ENCODE measurements around the gene FXYD6.

- TF ChIP-seq POLR2A (IDR thresholded peaks at IDR 0.05) (no peak), POLR2AphosphoS5 (IDR thresholded peaks at IDR 0.05) (no peak)
These were observed 13.7 kb downstream of the FXYD6 start for GRCh38 chr11:117862753-117863152.

Measured in stomach (tissue), 4 donors.